Measurements from ENCODE around the gene PI4KA.

- no peak for TF ChIP-seq CTCF (IDR thresholded peaks at IDR 0.05; ENCODE audit: poor library complexity, severe bottlenecking)
- no peak for TF ChIP-seq REST (IDR thresholded peaks at IDR 0.05; ENCODE audit: borderline replicate concordance)
- no peak for TF ChIP-seq POLR2AphosphoS5 (IDR thresholded peaks at IDR 0.05)
- no peak for TF ChIP-seq EZH2 (IDR thresholded peaks at IDR 0.05; ENCODE audit: borderline replicate concordance, insufficient read depth, low read length, poor library complexity, severe bottlenecking)
- no peak for TF ChIP-seq EP300 (conservative IDR thresholded peaks at IDR 0.05; ENCODE audit: poor library complexity, severe bottlenecking)
Measured at GRCh38 chr22:20758688-20759087, 99.9 kb downstream of the PI4KA start.
